OCI-LY7 (cell line): Measurements from ENCODE around the gene RAD51B. TPM values are rescaled to one million over a fixed set of nuclear protein-coding genes. Genes with fewer than 3 reads are reported as not detected.
"Not testable (repeated sequence)": the region's sequence is repeated elsewhere in the genome, so short reads cannot be mapped to it uniquely, and the experiment has no call there.

ENCODE experiments used
- BruUV-seq: library from RNA; stranded (reverse); fragments of 400-500 nt; replicated peaks from 2 replicates; lab custom pipeline; 2021; lab: Mats Ljungman, UMichigan
- CTCF ChIA-PET: fragments of 300-600 bp; sonication (Branson Sonifier 250); formaldehyde crosslinking; loops from one replicate; lab custom pipeline; 2022; ENCODE audit warnings: antibody characterized with exemption; ENCODE audit not compliant: unreplicated experiment; lab: Charles Lee
- POLR2A ChIA-PET: fragments of 300-600 bp; sonication (Branson Sonifier 250); formaldehyde crosslinking; loops from one replicate; lab custom pipeline; 2022; ENCODE audit warnings: antibody characterized with exemption; lab: Charles Lee
- DNase-seq: peaks from one replicate; pipeline ENCODE4 v3.0.0-alpha.2; 2015; ENCODE audit warnings: low spot score
- H2AFZ ChIP-seq: fragments of 200-600 bp; sonication (generic), shearing (Covaris generic); 2 replicates; pipeline ENCODE4 v1.6.1; 2014; ENCODE audit warnings: mild to moderate bottlenecking, antibody characterized with exemption, low read length, moderate library complexity
- H3K27ac ChIP-seq: fragments of 200-600 bp; sonication (generic); 2 replicates; pipeline ENCODE4 v1.5.1; 2014; ENCODE audit warnings: mixed run types, low read depth, mild to moderate bottlenecking, moderate library complexity, low read length, inconsistent platforms; ENCODE audit not compliant: poor library complexity, severe bottlenecking
- H3K36me3 ChIP-seq: fragments of 200-600 bp; sonication (generic); 2 replicates; pipeline ENCODE4 v1.6.1; 2014; ENCODE audit warnings: mild to moderate bottlenecking, antibody characterized with exemption, low read length, moderate library complexity, mixed read lengths; ENCODE audit not compliant: insufficient read depth
- H3K4me1 ChIP-seq: fragments of 200-600 bp; sonication (generic); 2 replicates; pipeline ENCODE4 v1.5.1; 2014; ENCODE audit warnings: mild to moderate bottlenecking, low read length; ENCODE audit not compliant: insufficient read depth, poor library complexity, severe bottlenecking
- H3K4me2 ChIP-seq: fragments of 200-600 bp; sonication (generic); 2 replicates; pipeline ENCODE4 v1.6.1; 2014; ENCODE audit warnings: mild to moderate bottlenecking, low read length
- H3K4me3 ChIP-seq: fragments of 200-600 bp; sonication (generic); 2 replicates; pipeline ENCODE4 v1.5.1; 2014; ENCODE audit warnings: mild to moderate bottlenecking, low read depth, low read length; ENCODE audit not compliant: poor library complexity, severe bottlenecking
- H3K79me2 ChIP-seq: fragments of 200-600 bp; sonication (generic); 2 replicates; pipeline ENCODE4 v1.6.1; 2016; ENCODE audit warnings: low read depth, mild to moderate bottlenecking, low read length, moderate library complexity, mixed read lengths; ENCODE audit not compliant: insufficient read depth
- H3K9me2 ChIP-seq: fragments of 200-600 bp; sonication (generic); 2 replicates; pipeline ENCODE4 v1.6.1; 2016; ENCODE audit warnings: mild to moderate bottlenecking, low read length, mixed read lengths; ENCODE audit not compliant: insufficient read depth
- H3K9me3 ChIP-seq: fragments of 200-600 bp; sonication (generic); 2 replicates; pipeline ENCODE4 v1.6.1; 2014; ENCODE audit warnings: mild to moderate bottlenecking, mixed run types, low read length, mixed read lengths
- H4K20me1 ChIP-seq: fragments of 200-600 bp; sonication (generic); 2 replicates; pipeline ENCODE4 v1.6.1; 2014; ENCODE audit warnings: mild to moderate bottlenecking, antibody characterized with exemption, low read length, moderate library complexity, mixed read lengths; ENCODE audit not compliant: insufficient read depth
- EZH2phosphoT487 ChIP-seq: fragments of 200-600 bp; sonication (generic); IDR thresholded peaks from 2 replicates; pipeline ENCODE4 v1.6.1; 2018; ENCODE audit warnings: low read depth, borderline replicate concordance, mild to moderate bottlenecking, mixed run types, antibody characterized with exemption, low read length, moderate library complexity, mixed read lengths
- intact Hi-C: fragments of 100-400 bp; cut with micrococcal nuclease; formaldehyde crosslinking; loops from one replicate; pipeline ENCODE4 v1.10.0; 2022; ENCODE audit not compliant: unreplicated experiment
- total RNA-seq, 2 experiments: library from RNA; depleted of rRNA in 1 of 2; stranded (reverse); fragments of >200 nt in 1 of 2; shearing (Covaris generic) in 1 of 2; gene quantifications; 2 replicates each; pipeline ENCODE4 v1.2.3, GENCODE V29; 2014 to 2022
- TF ChIP-seq, protein P1 (sequence below): fragments of 200-600 bp; sonication (generic); conservative IDR thresholded peaks from 2 replicates; pipeline ENCODE4 v1.5.1; 2014; ENCODE audit warnings: mild to moderate bottlenecking, antibody characterized with exemption, low read length, moderate library complexity, mixed read lengths

RAD51B gene
- total RNA-seq, 2 experiments from 2014 or later = 41.4 to 89.9 TPM

DNA sequence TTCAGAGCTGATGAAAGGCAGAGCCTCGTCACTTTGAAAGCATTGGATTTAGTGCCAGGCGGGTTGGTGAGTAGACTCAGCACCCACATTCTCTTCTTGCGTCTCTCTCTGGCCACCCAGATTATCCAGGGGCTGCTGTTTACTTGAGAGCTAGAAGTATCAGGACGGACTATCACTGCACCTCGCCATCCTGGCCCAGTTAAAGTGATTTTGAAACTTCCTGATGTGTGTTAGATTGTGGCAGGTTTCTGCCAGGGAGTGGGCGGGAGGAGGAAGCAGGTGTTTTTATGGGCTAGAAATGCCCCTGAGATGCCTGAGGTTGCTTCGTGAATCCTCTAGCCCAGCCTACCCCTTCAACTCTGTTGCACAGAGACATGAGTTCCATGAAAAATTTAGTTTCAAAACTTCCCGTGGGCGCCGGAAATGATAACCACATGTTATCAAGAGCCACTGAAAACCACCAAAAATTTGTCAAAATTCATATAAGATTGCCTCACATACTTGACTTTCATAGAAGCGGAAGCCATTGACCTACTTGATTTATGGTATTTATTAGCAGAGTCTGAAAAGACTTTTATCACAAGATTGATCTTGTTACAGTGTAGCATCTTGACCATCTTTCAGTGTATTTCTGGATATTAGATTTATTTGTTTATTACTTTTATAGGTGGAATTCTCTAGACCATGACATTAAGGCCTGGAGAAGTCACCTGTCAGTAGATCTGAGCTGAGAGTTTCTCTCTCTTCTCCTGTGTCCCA is 466.0 kb downstream of the RAD51B start:
- Histone ChIP-seq H3K4me3 (peak overlapping the region; percentile 25), H3K79me2 (no peaks in the 10 kb centered on the region), H3K27ac (peak overlapping the region; percentile 92), H3K9me2 (no peaks in the 10 kb centered on the region), H4K20me1 (no peaks in the 10 kb centered on the region), H3K9me3 (no peaks in the 10 kb centered on the region), H2AFZ (peak overlapping the region; percentile 31; the same call in 1 of the 2 replicates), H3K4me2 (peak overlapping the region; percentile 80), H3K4me1 (peaks cover 81% of the 10 kb centered on the region), H3K36me3 (no peaks in the 10 kb centered on the region)
- ChIA-PET POLR2A (interaction anchor here (0.5 to 6.2 kb wide), 14 partner anchors 8 to 228 kb away, joined by 3 to 58 read pairs (median 5); no protein-coding TSS in a partner anchor), CTCF (interaction anchor here (1.1 kb wide), 1 partner anchor 14 kb away, joined by 3 read pairs; no protein-coding TSS in a partner anchor)
- peak; percentile 79 for DNase-seq
- no peak for TF ChIP-seq EZH2phosphoT487
- TF ChIP-seq, protein P1, sequence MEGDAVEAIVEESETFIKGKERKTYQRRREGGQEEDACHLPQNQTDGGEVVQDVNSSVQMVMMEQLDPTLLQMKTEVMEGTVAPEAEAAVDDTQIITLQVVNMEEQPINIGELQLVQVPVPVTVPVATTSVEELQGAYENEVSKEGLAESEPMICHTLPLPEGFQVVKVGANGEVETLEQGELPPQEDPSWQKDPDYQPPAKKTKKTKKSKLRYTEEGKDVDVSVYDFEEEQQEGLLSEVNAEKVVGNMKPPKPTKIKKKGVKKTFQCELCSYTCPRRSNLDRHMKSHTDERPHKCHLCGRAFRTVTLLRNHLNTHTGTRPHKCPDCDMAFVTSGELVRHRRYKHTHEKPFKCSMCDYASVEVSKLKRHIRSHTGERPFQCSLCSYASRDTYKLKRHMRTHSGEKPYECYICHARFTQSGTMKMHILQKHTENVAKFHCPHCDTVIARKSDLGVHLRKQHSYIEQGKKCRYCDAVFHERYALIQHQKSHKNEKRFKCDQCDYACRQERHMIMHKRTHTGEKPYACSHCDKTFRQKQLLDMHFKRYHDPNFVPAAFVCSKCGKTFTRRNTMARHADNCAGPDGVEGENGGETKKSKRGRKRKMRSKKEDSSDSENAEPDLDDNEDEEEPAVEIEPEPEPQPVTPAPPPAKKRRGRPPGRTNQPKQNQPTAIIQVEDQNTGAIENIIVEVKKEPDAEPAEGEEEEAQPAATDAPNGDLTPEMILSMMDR = no peak
- no TSS peak for BruUV-seq
- intact Hi-C loops = no loop called here

DNA sequence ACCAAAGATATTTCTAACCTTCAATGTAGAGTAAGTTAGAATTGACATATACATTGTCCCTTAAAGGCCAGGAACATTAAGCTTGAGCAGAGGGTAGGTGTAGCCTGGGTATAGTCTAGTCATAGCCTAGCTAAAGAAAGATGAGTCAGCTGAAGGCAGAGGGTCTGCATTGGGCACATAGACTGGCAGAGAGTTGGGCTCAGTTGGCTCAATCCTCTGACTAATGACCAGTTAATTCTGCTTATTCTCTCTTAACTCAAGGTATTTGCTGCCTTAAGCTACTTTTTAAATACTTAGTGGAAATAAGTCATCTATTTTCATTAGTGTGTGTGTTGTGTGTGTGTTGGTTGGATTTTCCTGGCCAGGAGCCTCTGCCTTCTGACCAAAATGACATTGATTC is 467.1 kb downstream of the RAD51B start:
- no peak for DNase-seq
- intact Hi-C loops = no loop called here
- Histone ChIP-seq H2AFZ (no peak overlapping the region), H3K4me1 (peaks cover 74% of the 10 kb centered on the region), H4K20me1 (no peaks in the 10 kb centered on the region), H3K4me3 (no peak overlapping the region), H3K79me2 (no peaks in the 10 kb centered on the region), H3K9me3 (no peaks in the 10 kb centered on the region), H3K9me2 (no peaks in the 10 kb centered on the region), H3K27ac (peak overlapping the region; percentile 92), H3K36me3 (no peaks in the 10 kb centered on the region), H3K4me2 (peak overlapping the region; percentile 20)
- no TSS peak for BruUV-seq
- TF ChIP-seq, protein P1 = no peak
- no peak for TF ChIP-seq EZH2phosphoT487
- POLR2A ChIA-PET = interaction anchor here (0.5 to 6.2 kb wide), 14 partner anchors 7 to 519 kb away, joined by 3 to 58 read pairs (median 5); no protein-coding TSS in a partner anchor
- CTCF ChIA-PET = no interaction called here

DNA sequence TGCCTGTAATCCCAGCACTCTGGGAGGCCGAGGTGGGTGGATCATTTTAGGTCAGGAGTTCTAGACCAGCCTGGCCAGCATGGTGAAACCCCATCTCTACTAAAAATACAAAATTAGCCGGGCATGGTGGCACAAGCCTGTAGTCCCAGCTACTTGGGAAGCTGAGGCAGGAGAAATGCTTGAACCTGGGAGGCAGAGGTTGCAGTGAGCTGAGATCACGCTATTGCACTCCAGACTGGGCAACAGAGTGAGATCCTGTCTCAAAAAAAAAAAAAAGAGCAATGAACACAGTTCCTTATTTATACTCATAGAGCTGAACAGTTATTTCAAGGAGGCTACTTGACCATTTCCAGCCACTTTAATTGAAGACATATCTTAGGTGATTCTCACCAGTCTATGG is 469.9 kb downstream of the RAD51B start:
- H3K4me1 ChIP-seq = peaks cover 74% of the 10 kb centered on the region
- H3K9me2 ChIP-seq, H2AFZ ChIP-seq, H3K79me2 ChIP-seq, H4K20me1 ChIP-seq, H3K27ac ChIP-seq, DNase-seq, H3K4me3 ChIP-seq, CTCF ChIA-PET, H3K4me2 ChIP-seq, H3K9me3 ChIP-seq, H3K36me3 ChIP-seq, BruUV-seq, intact Hi-C loops: not testable (repeated sequence)
- POLR2A ChIA-PET = interaction anchor here (0.7 to 1.2 kb wide), 5 partner anchors 14 to 73 kb away, joined by 3 to 4 read pairs (median 3); no protein-coding TSS in a partner anchor
